GM21786 (cell line): ENCODE data around the gene ROR1.

Experiments used
- ATAC-seq: cut with Tn5 transposase; IDR thresholded peaks from one replicate; pipeline ENCODE4 v1.9.1; 2021; ENCODE audit not compliant: unreplicated experiment

ROR1 gene

DNA sequence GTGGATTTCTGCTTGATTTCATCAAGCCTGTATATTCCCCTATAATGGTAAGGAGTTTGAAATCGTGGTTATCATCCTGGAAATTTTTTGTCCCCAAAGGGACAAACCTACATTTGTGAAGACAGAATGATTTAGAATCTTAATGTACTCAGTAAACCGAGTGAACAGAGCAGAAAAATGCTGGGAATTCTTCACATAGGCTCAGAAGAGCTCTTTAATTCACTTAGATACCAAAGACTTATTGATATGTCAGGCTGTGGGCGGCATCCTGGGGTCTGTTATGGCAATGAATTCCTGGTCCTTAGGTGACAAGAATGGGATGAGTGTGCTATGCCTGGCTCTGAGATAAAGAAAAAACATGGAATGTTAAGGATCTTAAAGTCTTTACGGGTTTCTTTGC is 74.9 kb downstream of the ROR1 start:
- ATAC-seq = no peak

DNA sequence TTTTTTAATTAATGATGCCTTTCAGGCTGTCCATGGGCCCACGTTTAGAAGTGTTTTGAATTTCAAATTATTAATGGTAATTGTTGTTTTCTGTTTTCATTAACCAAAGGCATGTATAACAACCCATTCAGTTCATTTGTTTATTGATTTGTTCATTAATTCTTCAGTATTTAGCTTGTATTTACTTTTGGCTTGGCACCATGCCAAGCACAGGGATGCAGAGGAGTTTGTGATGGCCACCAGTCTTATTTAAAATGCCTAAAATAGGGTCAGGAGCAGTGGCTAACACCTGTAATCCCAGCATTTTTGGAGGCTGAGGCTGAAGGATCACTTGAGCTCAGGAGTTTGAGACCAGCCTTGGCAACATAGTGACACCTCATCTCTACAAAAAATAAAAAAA is 75.3 kb downstream of the ROR1 start:
- no peak for ATAC-seq

DNA sequence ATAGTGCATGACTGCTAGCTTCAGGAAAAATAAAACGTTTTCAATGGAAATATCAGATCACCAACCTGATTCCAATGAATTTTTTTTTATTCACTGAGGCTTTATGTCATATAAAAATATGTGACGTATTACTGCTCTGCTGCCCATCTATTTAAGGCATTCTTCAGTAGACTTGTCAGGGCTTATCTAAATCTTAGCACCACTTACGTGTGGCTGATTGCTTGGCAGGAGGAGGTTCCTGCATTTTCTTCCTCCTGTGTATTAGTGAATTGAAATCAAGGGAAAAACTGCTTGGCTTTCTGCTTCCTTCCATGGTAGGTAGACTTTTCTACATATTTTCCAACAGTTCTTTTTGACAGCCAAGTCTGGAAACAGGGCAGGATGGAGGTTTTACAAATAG is 80.3 kb downstream of the ROR1 start:
- ATAC-seq = no peak

DNA sequence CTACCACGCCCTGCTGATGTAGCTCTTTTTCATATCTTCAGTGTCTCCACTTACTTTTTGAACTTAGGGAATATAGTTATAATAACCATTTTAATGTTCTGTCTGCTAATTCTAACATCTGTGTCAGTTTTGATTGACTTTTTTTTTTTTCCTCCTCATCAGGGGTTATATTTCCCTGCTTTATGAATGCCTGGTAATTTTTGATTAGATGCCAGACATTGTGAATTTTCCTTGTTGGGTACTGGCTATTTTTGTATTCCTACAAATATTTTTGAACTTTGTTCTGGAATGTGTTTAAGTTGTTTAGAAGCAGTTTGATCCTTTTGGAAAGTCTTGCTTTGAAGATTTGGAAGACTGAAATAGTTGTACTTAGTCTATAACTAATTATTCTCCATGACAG is 82.1 kb downstream of the ROR1 start:
- ATAC-seq = no peak

DNA sequence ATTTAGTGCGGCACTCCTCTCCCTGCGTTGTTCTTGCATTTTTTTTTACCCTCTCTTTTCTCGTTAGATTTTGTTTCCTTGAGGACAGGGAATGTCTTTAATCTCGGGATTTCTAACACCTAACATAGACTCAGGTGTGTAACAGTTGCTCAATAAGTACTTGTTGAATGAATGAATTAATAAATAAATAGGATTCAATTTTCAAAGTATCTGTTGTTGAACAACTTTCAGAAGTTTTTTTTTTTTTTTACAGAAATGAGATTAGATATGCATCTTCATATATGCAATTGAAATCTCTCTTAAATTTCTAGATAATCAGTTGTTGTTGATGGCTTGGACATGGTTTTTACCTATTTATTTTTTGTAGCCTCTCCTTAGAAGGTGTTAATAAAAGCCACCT is 83.1 kb downstream of the ROR1 start:
- ATAC-seq = no peak

DNA sequence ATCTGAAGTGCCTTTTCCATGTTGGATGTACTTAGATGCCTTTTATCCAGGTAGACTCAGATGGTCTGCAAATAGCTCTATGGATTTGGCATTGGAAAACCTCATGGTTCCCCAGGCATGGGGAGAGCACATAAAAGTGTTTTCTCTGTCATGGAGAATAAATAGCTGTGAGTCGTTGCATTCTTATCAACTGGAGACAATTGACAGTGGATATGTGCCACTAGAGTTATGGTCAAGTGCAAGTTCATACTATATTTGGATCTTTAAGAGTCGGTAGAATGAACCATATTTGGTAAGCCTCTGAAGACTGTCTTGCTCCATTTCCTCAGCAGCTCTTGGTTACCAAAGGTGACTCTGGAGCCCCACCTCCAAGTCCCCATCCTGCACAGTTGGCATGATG is 83.7 kb downstream of the ROR1 start:
- no peak for ATAC-seq

DNA sequence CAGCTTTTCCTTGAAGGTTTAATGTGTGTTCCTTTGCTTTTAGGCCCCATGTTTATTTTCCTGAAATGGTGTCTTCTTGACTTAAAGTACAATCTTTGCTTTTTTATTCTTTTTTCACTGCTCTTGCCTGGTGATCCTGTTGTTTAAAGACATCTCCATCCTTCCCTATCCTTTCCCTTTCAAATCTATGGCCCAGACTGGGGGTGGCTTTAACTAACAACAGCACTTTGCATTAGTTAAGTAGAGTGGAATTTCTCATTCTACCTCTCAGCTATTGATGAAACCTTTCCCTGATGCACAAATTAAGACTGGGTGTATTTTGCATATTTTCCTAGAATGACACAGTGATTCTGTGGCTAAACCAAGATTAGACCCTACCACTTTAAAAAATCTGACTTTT is 84.3 kb downstream of the ROR1 start:
- ATAC-seq = no peak

DNA sequence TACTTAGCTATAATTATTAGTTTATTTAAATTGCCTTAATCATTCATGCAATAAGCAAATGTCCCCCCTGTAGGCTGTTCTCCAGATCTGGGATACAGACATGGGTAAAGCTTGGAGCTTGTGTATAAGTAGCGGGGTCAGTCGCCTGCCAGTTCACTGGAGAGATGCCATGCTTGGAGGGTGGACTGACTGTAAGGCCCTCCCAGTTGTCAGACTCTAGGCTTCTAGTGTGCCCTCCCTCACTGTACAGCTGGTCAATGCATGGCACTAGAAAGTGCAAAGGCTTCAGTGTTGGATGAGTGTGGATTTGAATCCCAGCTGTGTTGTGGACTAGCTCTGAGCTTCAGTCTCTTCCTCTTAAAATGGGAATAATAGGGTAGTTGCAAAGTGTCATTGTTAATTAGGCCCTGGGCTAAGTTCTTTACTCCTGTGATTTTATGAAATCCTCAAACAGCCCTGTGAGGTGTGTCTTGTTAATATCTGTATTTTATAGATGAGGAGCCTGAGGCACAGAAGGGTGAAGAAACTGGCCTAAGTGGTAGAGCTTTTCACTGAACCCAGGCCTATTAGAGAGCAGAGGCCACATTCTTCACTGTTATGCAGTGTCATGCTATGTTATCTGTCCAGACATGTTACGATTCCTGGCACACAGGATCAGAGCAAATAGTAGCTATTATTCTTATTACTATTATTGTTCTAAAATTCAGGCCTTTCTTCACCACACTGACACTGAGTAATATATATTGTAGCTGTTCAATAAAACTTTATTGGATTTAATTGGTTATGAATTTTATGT is 85.9 kb downstream of the ROR1 start:
- ATAC-seq = no peak

DNA sequence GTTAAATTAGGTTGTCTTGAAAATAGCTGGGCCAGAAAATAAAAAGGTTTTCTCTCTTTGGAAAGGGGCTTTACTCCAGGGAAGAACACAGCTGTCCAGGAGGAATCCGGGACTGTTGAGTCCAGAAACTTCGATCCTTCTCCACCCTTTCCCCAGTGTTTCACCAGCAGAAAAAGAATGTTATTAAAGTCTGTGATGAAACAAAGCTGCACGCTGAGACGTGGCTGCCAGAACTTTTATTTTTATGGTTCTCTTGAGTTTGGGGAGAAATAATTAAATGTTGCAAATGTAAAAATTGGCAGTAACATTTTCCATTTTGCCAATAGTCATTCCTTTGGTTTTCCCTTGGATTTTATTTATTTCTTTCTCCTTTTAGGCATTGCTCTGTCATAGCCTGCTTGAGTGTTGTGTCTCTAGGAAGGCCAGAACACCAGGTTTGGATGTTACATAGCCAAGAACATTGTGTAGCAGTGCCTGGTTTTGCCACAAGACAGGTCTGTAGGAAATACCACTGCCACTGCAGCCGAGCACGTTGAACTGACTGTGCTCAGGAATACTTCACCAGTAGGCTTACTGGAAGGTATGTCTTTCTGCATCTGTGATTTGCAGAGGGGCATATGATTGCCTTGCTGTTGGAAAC is 87.4 kb downstream of the ROR1 start:
- no peak for ATAC-seq

DNA sequence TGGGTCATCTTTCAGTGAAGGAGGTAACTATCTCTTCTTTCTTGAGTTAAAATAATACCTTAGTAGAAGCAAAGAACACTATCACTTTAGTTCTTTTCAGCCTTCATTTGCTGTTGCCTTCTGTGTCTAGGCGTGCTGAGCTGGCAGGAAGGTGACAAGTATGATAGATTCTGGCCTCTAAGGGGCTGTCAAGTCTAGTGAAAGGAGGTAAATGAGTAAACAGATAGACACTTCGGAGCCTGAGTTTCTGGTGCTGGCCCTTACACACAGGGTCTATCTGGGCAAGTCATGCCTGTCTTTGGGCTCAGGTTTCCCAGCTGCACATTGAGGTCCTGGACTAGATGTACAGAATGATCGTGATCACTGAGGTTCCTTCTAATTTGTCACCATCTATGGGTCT is 89.3 kb downstream of the ROR1 start:
- no peak for ATAC-seq

DNA sequence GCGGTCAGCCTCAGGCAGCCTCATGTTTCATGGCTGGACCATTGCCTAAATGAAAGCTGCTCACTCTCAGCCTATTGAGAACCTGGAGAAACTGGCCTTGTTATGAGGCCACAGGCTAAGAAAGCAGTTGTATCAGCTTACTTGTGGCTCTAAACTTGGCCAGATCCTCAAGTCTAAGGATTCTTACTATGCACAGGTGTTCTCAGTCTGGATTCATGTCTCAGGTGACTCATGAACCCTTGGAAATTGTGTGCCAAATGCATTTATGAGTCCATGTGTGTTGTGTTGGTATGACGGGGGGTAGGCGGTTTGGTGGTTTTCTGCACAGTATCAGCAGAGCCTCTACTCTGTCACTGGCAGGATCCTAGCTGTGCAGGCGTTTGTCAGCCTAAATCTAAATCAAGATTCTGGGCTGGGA is 90.4 kb downstream of the ROR1 start:
- no peak for ATAC-seq

DNA sequence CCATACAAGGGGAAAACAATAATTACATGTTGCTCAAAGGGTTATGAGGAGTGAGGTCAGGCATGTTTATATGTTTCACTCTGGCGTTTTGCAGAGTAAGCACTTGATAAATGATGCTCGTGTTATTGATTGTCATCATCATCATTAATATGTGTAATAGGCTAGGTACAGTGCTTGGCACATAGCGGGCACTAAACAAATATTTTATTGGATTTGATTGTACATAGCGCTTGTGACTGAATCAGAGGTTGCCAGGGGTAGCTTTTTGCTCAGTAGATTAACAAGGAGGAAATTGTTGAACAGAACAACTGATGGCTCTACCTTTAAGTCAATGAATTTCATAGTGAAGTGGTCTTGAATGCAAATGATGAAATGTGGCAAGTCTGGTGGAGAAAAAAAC is 91.7 kb downstream of the ROR1 start:
- ATAC-seq = no peak

DNA sequence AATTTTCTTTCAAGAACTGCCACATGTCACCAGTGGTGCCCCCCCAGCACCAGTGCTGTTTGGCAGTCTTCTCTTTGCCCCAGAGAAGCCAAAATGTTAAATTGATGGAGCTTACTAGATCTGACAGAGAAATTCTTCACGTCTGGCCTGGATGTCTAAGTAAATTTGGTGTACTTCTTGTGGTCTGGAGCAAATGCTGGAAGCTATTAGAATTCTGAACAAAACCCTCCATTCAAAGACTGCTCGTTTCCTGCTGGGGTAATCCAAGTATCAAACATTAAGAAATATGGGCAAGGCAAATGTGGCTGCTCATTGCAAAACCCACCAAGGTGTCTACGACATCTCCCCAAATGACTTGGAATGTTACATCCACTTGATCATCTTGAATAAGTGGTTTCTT is 92.3 kb downstream of the ROR1 start:
- no peak for ATAC-seq

DNA sequence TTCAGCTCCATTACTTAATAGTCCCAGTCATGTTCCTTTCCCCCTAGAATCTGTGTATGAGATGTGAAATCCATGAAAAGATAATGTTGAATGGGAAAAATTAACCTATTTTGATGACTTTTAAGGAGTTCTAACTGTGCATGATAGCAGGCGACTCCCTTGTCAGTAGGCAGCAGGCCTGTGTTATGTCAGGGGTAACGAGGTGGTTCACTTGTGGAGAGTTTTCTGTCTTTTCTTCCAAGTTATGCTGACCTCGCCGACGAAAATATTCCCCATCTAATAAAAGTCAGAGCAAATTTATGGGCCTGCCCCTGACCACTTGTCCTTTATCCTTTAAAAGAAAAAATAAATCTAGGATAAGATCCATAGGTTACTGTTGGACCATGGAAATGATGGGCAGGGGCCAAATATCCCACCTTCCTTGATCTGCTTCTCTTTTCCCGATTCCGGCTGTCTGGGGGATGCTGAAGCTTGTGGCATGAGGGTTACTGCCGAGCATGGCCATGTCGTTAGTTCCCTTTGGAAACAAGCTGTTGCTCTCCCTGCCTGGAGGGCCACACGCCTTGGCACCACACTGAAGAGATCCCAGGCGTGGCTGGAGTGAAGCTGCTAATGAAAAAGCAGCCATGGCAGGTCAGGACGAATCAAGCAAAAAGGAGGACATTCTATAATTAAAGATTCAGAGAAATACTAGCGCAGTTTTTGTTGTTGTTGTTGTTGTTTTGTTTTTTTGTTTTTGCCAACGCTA is 93.8 kb downstream of the ROR1 start:
- no peak for ATAC-seq

DNA sequence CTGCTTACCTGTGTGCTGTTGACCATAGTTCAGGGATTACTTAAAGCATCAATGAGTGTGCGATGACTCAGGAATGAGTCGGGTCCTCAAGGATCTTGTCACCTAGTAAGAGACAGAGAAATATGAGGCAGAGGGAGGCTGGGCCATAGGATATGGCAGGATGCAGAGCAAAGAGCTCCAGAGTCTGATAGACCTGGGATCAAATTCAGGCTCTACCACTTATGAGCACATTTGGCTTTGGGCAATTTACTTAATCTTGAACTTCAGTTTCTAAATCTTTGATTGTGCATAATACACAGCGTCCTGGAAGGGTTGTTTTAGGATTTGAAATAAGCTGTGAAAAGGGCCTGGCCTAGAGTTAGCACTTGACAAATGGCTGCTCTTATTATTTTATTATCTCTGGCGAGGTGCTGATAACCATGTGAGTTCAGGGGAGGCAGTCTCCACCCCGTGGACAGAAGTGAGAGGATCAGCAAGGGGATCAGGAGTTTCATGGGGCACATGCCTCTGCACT is 94.5 kb downstream of the ROR1 start:
- no peak for ATAC-seq

DNA sequence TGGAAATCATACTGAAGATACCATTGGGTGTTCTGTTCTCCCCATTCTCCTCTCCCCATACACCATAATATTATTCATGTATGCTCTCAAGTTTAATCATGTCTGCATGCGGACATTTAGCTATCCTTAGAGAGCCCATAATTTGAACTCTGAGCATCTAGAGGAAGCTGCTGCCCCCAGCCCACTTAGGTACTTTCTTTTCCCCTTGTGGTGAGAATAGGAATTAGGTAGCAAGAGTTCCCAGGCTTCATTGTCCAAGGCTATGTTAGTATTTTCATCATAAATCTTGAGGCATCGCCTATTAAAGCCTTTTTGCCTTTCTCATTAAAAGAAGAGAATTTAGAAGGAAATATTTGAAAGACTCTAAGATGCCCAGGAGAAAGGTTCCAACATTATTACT is 96.3 kb downstream of the ROR1 start:
- ATAC-seq = no peak

DNA sequence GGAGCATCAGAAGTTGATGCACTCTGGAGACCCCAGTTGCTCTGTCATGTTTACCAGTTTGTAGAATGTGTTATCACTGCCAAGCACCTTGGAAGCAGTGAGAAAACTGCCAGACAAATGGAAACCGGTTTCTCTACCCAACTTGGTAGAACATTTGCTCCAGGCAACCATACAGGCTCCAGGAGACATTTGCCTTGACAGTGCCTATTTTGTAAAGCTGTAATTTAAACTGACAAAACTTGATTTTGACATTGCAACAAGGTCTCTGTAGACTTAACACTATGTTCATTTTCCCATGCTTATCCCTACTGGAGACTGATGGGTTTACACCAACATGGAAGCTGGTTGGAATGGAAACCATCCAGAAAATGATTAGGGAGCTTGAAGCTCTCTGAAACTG is 97.6 kb downstream of the ROR1 start:
- no peak for ATAC-seq

DNA sequence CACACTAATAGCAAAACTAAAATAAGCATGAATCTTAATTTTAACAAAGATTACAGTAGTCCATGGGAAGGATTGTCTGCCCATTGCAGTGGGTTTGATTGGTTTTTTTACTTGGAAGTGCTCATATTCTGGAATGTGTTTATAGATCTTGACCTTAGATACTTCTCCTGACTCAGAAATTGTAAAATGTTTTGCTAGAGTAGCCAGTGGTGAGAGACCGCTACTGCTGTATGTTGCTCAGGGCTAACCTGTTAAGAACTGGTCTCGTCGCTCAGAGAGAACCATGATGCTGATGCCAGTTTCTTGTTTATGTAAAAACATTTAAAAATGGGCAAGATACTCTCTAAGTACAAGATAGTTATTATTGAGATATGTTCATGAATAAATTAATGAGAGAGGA is 99.9 kb downstream of the ROR1 start:
- no peak for ATAC-seq

DNA sequence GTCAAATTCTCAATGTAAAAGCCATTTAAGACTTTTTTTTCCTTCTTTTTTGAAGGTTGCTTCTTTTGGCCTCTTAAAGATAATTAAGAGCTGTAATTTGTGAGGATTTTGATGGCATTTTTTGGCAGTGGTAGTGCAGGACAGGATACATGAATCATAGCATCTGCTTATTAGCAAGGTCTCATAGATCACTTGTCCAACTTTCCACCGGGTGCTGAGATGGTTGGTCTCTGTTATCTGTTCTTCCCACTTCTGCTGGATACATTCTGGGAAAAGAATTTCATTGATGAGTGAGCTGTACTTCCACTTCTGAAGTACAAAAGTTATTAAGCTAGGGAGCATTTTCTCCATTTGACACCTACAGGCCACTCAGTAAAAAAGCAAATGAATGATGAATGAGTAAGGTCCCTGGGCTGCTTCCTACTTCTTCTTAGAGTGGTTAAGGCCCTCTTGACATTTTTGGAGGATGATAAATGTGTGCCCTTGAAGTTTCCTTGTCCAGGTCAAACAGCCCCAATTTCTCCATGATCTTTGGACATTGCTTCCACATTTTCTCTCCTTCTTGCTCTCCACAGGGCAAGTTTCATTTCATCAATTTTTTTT is 100.6 kb downstream of the ROR1 start:
- ATAC-seq = no peak

DNA sequence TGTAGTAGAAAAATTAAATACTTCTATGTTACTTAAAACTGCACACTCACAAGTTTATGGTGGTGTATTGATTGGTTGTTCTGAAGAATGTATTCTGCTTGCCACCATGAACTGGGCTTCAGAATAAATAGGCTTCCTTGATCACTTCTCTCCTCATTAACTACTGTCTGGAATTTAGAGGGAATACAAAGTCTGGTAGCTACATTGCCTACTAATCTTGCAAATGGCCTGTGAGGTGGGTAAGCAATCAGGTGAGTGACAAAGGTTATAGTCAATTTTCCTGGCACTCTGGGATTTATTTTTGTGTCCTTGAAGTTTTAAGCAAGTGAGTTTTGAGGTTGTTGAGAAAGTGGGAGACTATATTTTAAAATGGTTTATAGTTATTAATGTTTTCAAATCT is 101.8 kb downstream of the ROR1 start:
- no peak for ATAC-seq

DNA sequence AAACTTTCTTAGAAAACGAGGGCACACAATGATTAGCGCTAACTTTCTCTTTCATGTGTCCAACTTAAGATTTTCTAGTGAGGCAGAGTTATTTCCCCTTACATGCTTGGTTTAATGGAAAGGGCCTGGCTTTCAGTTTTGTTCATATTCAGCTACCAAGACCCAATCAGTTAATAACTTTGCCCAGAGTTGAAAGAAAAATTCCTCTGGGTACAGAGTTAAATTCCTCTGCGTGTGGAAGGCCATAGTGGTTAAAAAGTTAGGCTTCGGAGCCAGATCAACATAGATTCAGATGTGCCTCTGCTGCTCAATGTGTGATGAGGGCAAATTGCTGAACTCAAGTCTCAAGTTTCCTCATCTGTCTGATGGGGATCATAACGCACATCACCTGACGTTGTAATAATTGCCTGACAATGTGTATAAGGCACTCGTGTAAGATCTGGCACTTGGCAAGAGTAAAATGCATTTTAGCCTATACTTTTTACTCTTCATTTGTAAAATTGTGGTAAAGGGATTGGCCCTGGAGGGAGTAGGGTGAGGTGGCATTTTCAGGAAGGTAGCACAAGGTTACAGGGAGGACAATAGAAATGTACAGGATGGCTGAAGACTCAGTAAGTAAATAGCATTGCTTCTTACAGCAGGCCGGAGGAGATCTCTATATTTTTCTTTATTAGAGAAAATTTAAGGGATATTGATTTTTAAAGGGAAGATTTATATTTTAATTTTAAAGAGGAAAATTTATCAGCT is 103.4 kb downstream of the ROR1 start:
- no peak for ATAC-seq
